Measurements from ENCODE around the gene RNF114.
"Not testable (repeated sequence)": the region's sequence is repeated elsewhere in the genome, so short reads cannot be mapped to it uniquely, and the experiment has no call there.

RNF114 gene

GRCh38 chr20:49928411-49929141 is 7.6 kb upstream of the RNF114 start:
- peak; percentile 85 for DNase-seq (ENCODE audit: low spot score)

- no peak for DNase-seq (ENCODE audit: low spot score)
These were observed 7.1 kb upstream of the RNF114 start for GRCh38 chr20:49929142-49929494.

GRCh38 chr20:49935746-49936152 is 448 bp upstream of the RNF114 start:
- no peak for DNase-seq (ENCODE audit: low spot score)

- DNase-seq (ENCODE audit: low spot score), result no peak
These were observed 1.1 kb downstream of the RNF114 start for GRCh38 chr20:49937027-49937929.

- DNase-seq (ENCODE audit: low spot score), result peak; percentile 45
These were observed 2.3 kb downstream of the RNF114 start for GRCh38 chr20:49938173-49939163.

GRCh38 chr20:49941456-49941855 is 5.3 kb downstream of the RNF114 start:
- no peak for DNase-seq (ENCODE audit: low spot score)

- no peak for DNase-seq (ENCODE audit: low spot score)
These were observed 6.1 kb downstream of the RNF114 start for GRCh38 chr20:49942303-49942702.

GRCh38 chr20:49942942-49943341 is 6.7 kb downstream of the RNF114 start:
- DNase-seq (ENCODE audit: low spot score), result no peak

- no peak for DNase-seq (ENCODE audit: low spot score)
These were observed 9.1 kb downstream of the RNF114 start for GRCh38 chr20:49945306-49945700.

- no peak for DNase-seq (ENCODE audit: low spot score)
These were observed 9.7 kb downstream of the RNF114 start for GRCh38 chr20:49945701-49946477.

GRCh38 chr20:49948178-49948577 is 12.0 kb downstream of the RNF114 start:
- no peak for DNase-seq (ENCODE audit: low spot score)

GRCh38 chr20:49948809-49949507 is 12.8 kb downstream of the RNF114 start:
- DNase-seq (ENCODE audit: low spot score), result no peak

- DNase-seq (ENCODE audit: low spot score), result no peak
These were observed 15.0 kb downstream of the RNF114 start for GRCh38 chr20:49951151-49951550.

GRCh38 chr20:49955167-49955566 is 19.0 kb downstream of the RNF114 start:
- DNase-seq (ENCODE audit: low spot score), result no peak

GRCh38 chr20:49955830-49956396 is 19.7 kb downstream of the RNF114 start:
- DNase-seq (ENCODE audit: low spot score), result not testable (repeated sequence)

- DNase-seq (ENCODE audit: low spot score), result no peak
These were observed 20.5 kb downstream of the RNF114 start for GRCh38 chr20:49956689-49957088.

GRCh38 chr20:49957089-49957938 is 21.1 kb downstream of the RNF114 start:
- DNase-seq (ENCODE audit: low spot score), result peak; percentile 88

GRCh38 chr20:49961413-49961812 is 25.2 kb downstream of the RNF114 start:
- no peak for DNase-seq (ENCODE audit: low spot score)
